Vagina (tissue), 2 donors: Measurements from ENCODE around the gene PNP.

ENCODE experiments used
- POLR2AphosphoS5 ChIP-seq, 2 donors: sonication (generic); formaldehyde crosslinking; IDR thresholded peaks; one replicate each; pipeline ENCODE4 v1.9.0; 2017; ENCODE audit warnings: antibody characterized with exemption in 2 of 2, mild to moderate bottlenecking in 2 of 2, low read depth in 1 of 2; ENCODE audit not compliant: insufficient read depth in 1 of 2
- TF ChIP-seq, protein P1 (sequence below), 3 experiments: fragments of 450-650 bp in 2 of 3; fragments of 200-600 bp in 1 of 3; sonication (generic) in 1 of 3; IDR thresholded peaks; one replicate each; pipeline ENCODE4 v1.5.1; 2017 to 2019; ENCODE audit warnings: antibody characterized with exemption in 3 of 3, mild to moderate bottlenecking in 2 of 3, moderate library complexity in 2 of 3

DNA sequence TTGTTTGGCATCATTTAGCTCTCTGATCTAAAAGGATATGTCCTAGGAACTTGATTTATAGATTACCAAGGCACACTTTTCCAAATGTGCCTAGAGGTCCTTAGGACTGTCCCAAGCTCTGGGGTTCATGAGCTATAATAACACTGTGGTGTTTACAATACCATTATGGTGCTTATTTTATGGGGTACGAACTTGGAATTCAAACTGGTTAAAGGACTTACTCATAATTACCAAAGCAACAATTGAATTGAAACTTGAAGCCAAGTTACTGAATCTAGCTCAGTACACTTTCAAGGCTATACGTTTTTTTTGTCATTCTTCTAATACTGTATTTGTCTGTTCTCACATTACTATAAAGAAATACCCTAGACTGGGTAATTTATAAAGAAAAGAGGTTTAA lies 46.3 kb upstream of the PNP start:
- TF ChIP-seq, protein P1, sequence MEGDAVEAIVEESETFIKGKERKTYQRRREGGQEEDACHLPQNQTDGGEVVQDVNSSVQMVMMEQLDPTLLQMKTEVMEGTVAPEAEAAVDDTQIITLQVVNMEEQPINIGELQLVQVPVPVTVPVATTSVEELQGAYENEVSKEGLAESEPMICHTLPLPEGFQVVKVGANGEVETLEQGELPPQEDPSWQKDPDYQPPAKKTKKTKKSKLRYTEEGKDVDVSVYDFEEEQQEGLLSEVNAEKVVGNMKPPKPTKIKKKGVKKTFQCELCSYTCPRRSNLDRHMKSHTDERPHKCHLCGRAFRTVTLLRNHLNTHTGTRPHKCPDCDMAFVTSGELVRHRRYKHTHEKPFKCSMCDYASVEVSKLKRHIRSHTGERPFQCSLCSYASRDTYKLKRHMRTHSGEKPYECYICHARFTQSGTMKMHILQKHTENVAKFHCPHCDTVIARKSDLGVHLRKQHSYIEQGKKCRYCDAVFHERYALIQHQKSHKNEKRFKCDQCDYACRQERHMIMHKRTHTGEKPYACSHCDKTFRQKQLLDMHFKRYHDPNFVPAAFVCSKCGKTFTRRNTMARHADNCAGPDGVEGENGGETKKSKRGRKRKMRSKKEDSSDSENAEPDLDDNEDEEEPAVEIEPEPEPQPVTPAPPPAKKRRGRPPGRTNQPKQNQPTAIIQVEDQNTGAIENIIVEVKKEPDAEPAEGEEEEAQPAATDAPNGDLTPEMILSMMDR (IDR thresholded peaks at IDR 0.05): no peak
- no peak for TF ChIP-seq POLR2AphosphoS5 (IDR thresholded peaks at IDR 0.05; ENCODE audit: insufficient read depth in 1 of 2, low read depth in 1 of 2)
